IMR-90 (cell line): ENCODE measurements around the gene PLD4. TPM values are rescaled to one million over a fixed set of nuclear protein-coding genes. Genes with fewer than 3 reads are reported as not detected.

Experiments
- ATAC-seq: fragments of 200-7000 bp; cut with Tn5 transposase; 2 replicates; pipeline ENCODE4 v1.9.1; 2020; ENCODE audit warnings: low read depth, mild to moderate bottlenecking, moderate library complexity
- BruUV-seq: library from RNA; stranded (reverse); fragments of 400-500 nt; replicated peaks from 2 replicates; lab custom pipeline; 2021; lab: Mats Ljungman, UMichigan
- CTCF ChIA-PET: fragments of 300-600 bp; formaldehyde crosslinking; extraction: SDS; loops from one replicate; lab custom pipeline; 2021; ENCODE audit warnings: antibody characterized with exemption; lab: Yijun Ruan, JAX
- POLR2A ChIA-PET: fragments of 300-600 bp; sonication (Branson Sonifier 250); formaldehyde crosslinking; loops from one replicate; lab custom pipeline; 2022; ENCODE audit warnings: antibody characterized with exemption; ENCODE audit not compliant: unreplicated experiment; lab: Charles Lee
- DNase-seq: peaks from one replicate; pipeline ENCODE4 v3.0.0; 2013
- H2AFZ ChIP-seq: replicated peaks from 2 replicates; pipeline ENCODE3; 2013; ENCODE audit warnings: low read length, mild to moderate bottlenecking; ENCODE audit not compliant: poor library complexity
- H2AK5ac ChIP-seq: 2 replicates; pipeline ENCODE4 v1.6.1; 2013; ENCODE audit warnings: low read depth, low read length, inconsistent platforms
- H2AK9ac ChIP-seq: replicated peaks from 2 replicates; pipeline ENCODE3; 2013; ENCODE audit warnings: mild to moderate bottlenecking, low read depth, low read length, moderate library complexity; ENCODE audit not compliant: poor library complexity
- H2BK120ac ChIP-seq: 2 replicates; pipeline ENCODE4 v1.6.1; 2013; ENCODE audit warnings: low read depth, low read length, inconsistent platforms
- H2BK15ac ChIP-seq: 3 replicates; pipeline ENCODE4 v1.6.1; 2013; ENCODE audit warnings: low read depth, low read length, inconsistent platforms
- H2BK20ac ChIP-seq: 2 replicates; pipeline ENCODE4 v1.6.1; 2013; ENCODE audit warnings: low read depth, mild to moderate bottlenecking, inconsistent platforms, low read length, moderate library complexity
- H2BK5ac ChIP-seq: 2 replicates; pipeline ENCODE4 v1.6.1; 2013; ENCODE audit warnings: mild to moderate bottlenecking, low read depth, low read length, inconsistent platforms; ENCODE audit not compliant: poor library complexity, severe bottlenecking
- H3K14ac ChIP-seq: replicated peaks from 2 replicates; pipeline ENCODE4 v1.6.1; 2013; ENCODE audit warnings: low read depth, low read length, inconsistent platforms
- H3K18ac ChIP-seq: 2 replicates; pipeline ENCODE4 v1.6.1; 2013; ENCODE audit warnings: low read depth, low read length, control low read depth
- H3K23ac ChIP-seq: 2 replicates; pipeline ENCODE4 v1.6.1; 2013; ENCODE audit warnings: low read depth, low read length, inconsistent platforms
- H3K27ac ChIP-seq: 2 replicates; pipeline ENCODE4 v1.5.1; 2013; ENCODE audit warnings: mild to moderate bottlenecking, control low read depth, low read length; ENCODE audit not compliant: insufficient read depth
- H3K27me3 ChIP-seq: 2 replicates; pipeline ENCODE4 v1.6.1; 2013; ENCODE audit warnings: low read length; ENCODE audit not compliant: control insufficient read depth, insufficient read depth
- H3K36me3 ChIP-seq: 2 replicates; pipeline ENCODE4 v1.6.1; 2013; ENCODE audit warnings: low read length, mixed read lengths; ENCODE audit not compliant: control insufficient read depth, insufficient read depth
- H3K4ac ChIP-seq: 2 replicates; pipeline ENCODE4 v1.6.1; 2013; ENCODE audit warnings: low read depth, low read length, inconsistent platforms
- H3K4me1 ChIP-seq: 2 replicates; pipeline ENCODE4 v1.6.1; 2013; ENCODE audit warnings: low read length, mixed read lengths; ENCODE audit not compliant: control insufficient read depth, insufficient read depth
- H3K4me2 ChIP-seq: 2 replicates; pipeline ENCODE4 v1.6.1; 2013; ENCODE audit warnings: low read depth, mild to moderate bottlenecking, control low read depth, low read length, moderate library complexity
- H3K4me3 ChIP-seq: 2 replicates; pipeline ENCODE4 v1.5.1; 2013; ENCODE audit warnings: low read depth, mild to moderate bottlenecking, control low read depth, low read length, moderate library complexity; ENCODE audit not compliant: insufficient read depth
- H3K56ac ChIP-seq: 2 replicates; pipeline ENCODE4 v1.6.1; 2013; ENCODE audit warnings: low read length, inconsistent platforms; ENCODE audit not compliant: insufficient read depth; ENCODE audit errors: extremely low read depth
- H3K79me1 ChIP-seq, 2 experiments: 2 replicates each; pipeline ENCODE4 v1.6.1; 2013; ENCODE audit warnings: low read length in 2 of 2, inconsistent platforms in 1 of 2, low read depth in 1 of 2
- H3K9ac ChIP-seq: 2 replicates; pipeline ENCODE4 v1.6.1; 2013; ENCODE audit warnings: low read depth, low read length, control low read depth
- H3K9me1 ChIP-seq: 2 replicates; pipeline ENCODE4 v1.6.1; 2013; ENCODE audit warnings: low read length, inconsistent platforms; ENCODE audit not compliant: insufficient read depth
- H3K9me3 ChIP-seq: 2 replicates; pipeline ENCODE4 v1.6.1; 2013; ENCODE audit warnings: low read length; ENCODE audit not compliant: control insufficient read depth, insufficient read depth
- H4K20me1 ChIP-seq: 2 replicates; pipeline ENCODE4 v1.6.1; 2013; ENCODE audit warnings: low read length, inconsistent platforms; ENCODE audit not compliant: insufficient read depth
- H4K5ac ChIP-seq: 2 replicates; pipeline ENCODE4 v1.6.1; 2013; ENCODE audit warnings: mild to moderate bottlenecking, low read depth, low read length, control low read depth
- H4K8ac ChIP-seq, 2 experiments: 2 replicates each; pipeline ENCODE4 v1.6.1; 2013; ENCODE audit warnings: low read depth in 2 of 2, low read length in 2 of 2, control low read depth in 1 of 2, inconsistent platforms in 1 of 2
- H4K91ac ChIP-seq: 2 replicates; pipeline ENCODE4 v1.6.1; 2013; ENCODE audit warnings: low read depth, low read length, inconsistent platforms; ENCODE audit not compliant: insufficient read depth
- CEBPB ChIP-seq: IDR thresholded peaks from 2 replicates; pipeline ENCODE4 v1.6.1; 2012; ENCODE audit warnings: low read depth, low read length, improper control_type of control experiment
- MAZ ChIP-seq: IDR thresholded peaks from 2 replicates; pipeline ENCODE4 v1.6.1; 2012; ENCODE audit warnings: low read depth, mild to moderate bottlenecking, low read length, improper control_type of control experiment, moderate library complexity, borderline replicate concordance
- MXI1 ChIP-seq: IDR thresholded peaks from 2 replicates; pipeline ENCODE4 v1.6.1; 2012; ENCODE audit warnings: low read depth, mild to moderate bottlenecking, low read length, moderate library complexity, borderline replicate concordance
- RAD21 ChIP-seq: IDR thresholded peaks from 2 replicates; pipeline ENCODE4 v1.6.1; 2012; ENCODE audit warnings: low read length, improper control_type of control experiment
- RFX5 ChIP-seq: IDR thresholded peaks from 2 replicates; pipeline ENCODE4 v1.8.0; 2012; ENCODE audit warnings: low read depth, mild to moderate bottlenecking, low read length, moderate library complexity
- WGBS, 2 experiments: methylation state at CpG; one replicate each; pipeline versions ENCODE4 v1.1.5 to v1.1.7; 2013; ENCODE audit warnings: missing lambda C conversion rate in 2 of 2; ENCODE audit not compliant: insufficient read length in 1 of 2; ENCODE audit errors: extremely low coverage in 2 of 2; 5-methylcytosine and 5-hydroxymethylcytosine counted together
- dilution Hi-C: fragments of 300-500 bp; cut with HindIII; formaldehyde crosslinking; loops from one replicate; pipeline ENCODE4 v1.14.3; 2018; ENCODE audit warnings: low sequenced_read_pairs; ENCODE audit not compliant: unreplicated experiment
- in situ Hi-C: fragments of 300-500 bp; cut with MboI; formaldehyde crosslinking; loops from 3 replicates; pipeline ENCODE4 v1.14.3; 2019; ENCODE audit warnings: low sequenced_read_pairs, inconsistent platforms, mixed read lengths
- intact Hi-C: fragments of 100-400 bp; cut with micrococcal nuclease; formaldehyde crosslinking; loops from 2 replicates; pipeline ENCODE4 v1.10.0; 2022
- polyA plus RNA-seq, 3 experiments: library from polyadenylated mRNA; depleted of rRNA; stranded (reverse); fragments of >200 nt; gene quantifications; 2 replicates each; pipeline ENCODE4 v1.2.3, GENCODE V29; 2012; ENCODE audit warnings: low replicate concordance in 1 of 3
- total RNA-seq: library from RNA; depleted of rRNA; stranded (reverse); fragments of >200 nt; gene quantifications from 2 replicates; pipeline ENCODE4 v1.2.3, GENCODE V29; 2012

PLD4 gene
- total and polyA plus RNA-seq, 2 of the 4 experiments (the other 2 are of a cell fraction): 0.05 TPM; not detected in 1

DNA sequence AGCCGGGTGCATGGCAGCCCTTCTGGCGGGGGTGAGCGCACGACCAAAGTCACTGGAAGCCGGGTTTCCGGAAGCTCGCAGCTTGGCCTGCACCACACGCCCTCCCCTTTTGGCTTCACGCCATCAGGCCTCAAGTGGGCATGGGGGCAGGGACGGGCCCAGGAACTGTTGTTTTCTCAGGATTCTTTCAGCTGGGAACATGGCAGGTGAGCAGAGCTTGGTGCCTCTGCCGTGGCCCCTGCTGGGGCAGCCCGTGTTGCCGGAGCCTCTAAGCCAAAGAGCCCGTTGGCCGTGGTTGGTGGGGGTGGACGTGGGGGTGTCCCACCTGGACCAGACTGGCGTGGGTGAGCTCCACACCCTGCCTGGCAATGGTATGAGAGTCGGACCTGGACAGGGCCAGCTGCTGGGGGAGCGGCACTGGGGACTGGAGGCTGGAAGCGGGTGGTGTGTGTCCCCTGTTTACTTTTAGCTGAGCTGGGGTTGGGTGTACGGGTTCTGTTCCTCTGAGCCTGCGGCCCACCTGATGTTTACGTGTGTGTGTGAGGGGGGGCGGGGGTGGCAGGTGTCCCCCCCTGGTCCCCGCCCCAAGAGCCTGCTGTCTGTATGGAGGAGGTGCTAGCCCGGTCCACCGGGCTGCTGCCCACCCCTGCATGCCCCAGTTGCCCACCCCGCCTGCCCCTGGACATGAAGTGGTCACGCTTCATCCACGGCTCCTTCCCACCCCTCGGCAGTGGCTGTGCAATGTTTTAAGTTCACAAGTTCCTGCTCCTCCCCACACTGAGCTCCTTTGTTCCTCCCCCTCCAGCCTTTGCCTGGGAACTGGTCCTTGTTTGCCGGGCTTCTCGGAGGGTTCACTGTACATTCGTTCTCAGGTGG lies 28.7 kb upstream of the PLD4 start:
- no peak overlapping the region for H4K91ac ChIP-seq
- H2BK15ac ChIP-seq: no peak overlapping the region
- TSS peak; percentile 77 for BruUV-seq
- no peaks in the 10 kb centered on the region for H3K79me1 ChIP-seq
- H3K27ac ChIP-seq: no peak overlapping the region
- no peaks in the 10 kb centered on the region; the same call in none of the 2 replicates for H4K20me1 ChIP-seq
- H3K36me3 ChIP-seq: peaks cover 10% of the 10 kb centered on the region; the same call in 1 of the 2 replicates
- DNase-seq (no peak), ATAC-seq (no peak)
- intact Hi-C loops (loop anchor here (1.0 to 2.0 kb wide), 3 partner anchors 37 to 149 kb away; no protein-coding TSS in a partner anchor), dilution Hi-C loops (no loop called here), in situ Hi-C loops (no loop called here)
- WGBS, 2 experiments: 72% methylated on average over 10 of the region's 34 CpGs; no CpG with 5 or more reads in 1 of the 2 experiments
- H2BK20ac ChIP-seq: no peak overlapping the region
- H3K23ac ChIP-seq: no peak overlapping the region
- no peak overlapping the region for H4K8ac ChIP-seq
- no peak overlapping the region for H3K56ac ChIP-seq
- ChIA-PET POLR2A (interaction anchor here (0.6 kb wide), 1 partner anchor 90 kb away, joined by 3 read pairs; the partner anchor contains the start of gene CLBA1), CTCF (interaction anchor here (0.6 to 1.0 kb wide), 3 partner anchors 11 to 149 kb away, joined by 3 to 4 read pairs (median 3); no protein-coding TSS in a partner anchor)
- no peak overlapping the region for H3K9ac ChIP-seq
- H2AK9ac ChIP-seq: no peak overlapping the region
- H3K9me3 ChIP-seq: no peaks in the 10 kb centered on the region
- H3K4me3 ChIP-seq: no peak overlapping the region
- H2AFZ ChIP-seq: no peak overlapping the region
- H3K4me1 ChIP-seq: no peaks in the 10 kb centered on the region; the same call in 1 of the 2 replicates
- H4K5ac ChIP-seq: no peak overlapping the region
- H2BK120ac ChIP-seq: no peak overlapping the region
- no peak overlapping the region for H2AK5ac ChIP-seq
- TF ChIP-seq MXI1 (no peak), RFX5 (no peak), MAZ (no peak), CEBPB (no peak), RAD21 (no peak)
- H2BK5ac ChIP-seq: no peak overlapping the region
- no peak overlapping the region for H3K4ac ChIP-seq
- no peaks in the 10 kb centered on the region for H3K9me1 ChIP-seq
- H3K4me2 ChIP-seq: no peak overlapping the region
- peaks cover 5% of the 10 kb centered on the region for H3K27me3 ChIP-seq
- no peak overlapping the region for H3K18ac ChIP-seq
- H3K14ac ChIP-seq: no peak overlapping the region
